A204.1 (cell line): ENCODE results near the gene FGF11.
A peak's percentile ranks its signal among the peaks of the same experiment; 100 is the strongest.

Source experiments
- FAIRE-seq: peaks from 2 replicates; lab custom pipeline; 2012; peaks lifted over from hg19 to GRCh38; lab: Jason Lieb, UNC

FGF11 gene

GRCh38 chr17:7439462-7440112 is at the start of gene FGF11:
Gene FGF11 (plus strand): TSS chr17:7439512. CDS start chr17:7439621, 109 bp downstream.
- FAIRE-seq = no peak

DNA sequence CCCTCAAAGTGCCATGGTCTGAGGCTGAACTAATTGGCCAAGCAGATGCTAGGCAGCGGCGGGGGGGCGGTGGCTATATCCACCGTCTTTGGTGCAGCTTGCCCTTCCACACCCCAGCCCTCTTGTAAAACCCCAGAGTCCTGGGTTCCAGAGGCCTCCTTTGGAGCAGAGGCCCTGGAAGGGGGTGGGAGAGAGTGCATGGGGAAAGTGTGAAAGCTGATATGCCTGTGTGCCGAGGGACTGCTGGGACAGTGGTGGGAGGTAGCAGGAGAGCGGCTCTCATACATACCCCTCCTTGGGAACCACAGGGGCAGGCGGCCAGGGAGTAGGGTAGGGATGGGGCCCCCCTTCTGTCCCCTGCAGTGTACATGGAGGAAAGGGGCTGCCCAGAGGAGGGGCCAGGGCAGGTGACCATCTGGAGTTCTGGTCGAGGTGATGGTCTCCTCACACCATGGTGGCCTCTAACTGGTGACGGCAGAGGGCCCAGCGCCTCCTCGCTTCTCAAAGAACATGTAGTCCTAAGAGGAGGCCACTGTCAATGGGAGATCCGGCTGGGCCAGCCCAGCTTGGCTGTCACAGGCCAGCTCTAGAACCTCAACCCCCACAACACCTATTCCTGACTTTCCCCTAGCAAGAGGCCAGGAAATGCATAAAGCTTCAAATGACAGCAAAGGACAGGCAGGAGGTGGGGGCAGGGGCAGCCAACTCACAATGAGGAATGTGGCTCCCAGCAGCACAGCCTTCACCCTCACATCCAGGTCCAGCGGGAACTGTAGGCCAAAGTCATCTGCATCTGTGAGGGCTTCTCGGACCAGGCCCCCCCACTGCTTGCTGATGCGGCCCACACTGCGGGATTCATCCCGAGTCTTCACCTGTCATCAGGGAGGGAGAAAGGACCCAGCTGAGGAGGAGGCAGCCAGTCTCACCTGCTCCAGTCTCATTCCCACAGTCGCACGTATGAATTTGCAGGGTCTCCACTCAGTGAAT is 49.1 kb upstream of the FGF11 start:
- no peak for FAIRE-seq

- no peak for FAIRE-seq
Observed at GRCh38 chr17:7391307-7391706, 48.0 kb upstream of the FGF11 start.

DNA sequence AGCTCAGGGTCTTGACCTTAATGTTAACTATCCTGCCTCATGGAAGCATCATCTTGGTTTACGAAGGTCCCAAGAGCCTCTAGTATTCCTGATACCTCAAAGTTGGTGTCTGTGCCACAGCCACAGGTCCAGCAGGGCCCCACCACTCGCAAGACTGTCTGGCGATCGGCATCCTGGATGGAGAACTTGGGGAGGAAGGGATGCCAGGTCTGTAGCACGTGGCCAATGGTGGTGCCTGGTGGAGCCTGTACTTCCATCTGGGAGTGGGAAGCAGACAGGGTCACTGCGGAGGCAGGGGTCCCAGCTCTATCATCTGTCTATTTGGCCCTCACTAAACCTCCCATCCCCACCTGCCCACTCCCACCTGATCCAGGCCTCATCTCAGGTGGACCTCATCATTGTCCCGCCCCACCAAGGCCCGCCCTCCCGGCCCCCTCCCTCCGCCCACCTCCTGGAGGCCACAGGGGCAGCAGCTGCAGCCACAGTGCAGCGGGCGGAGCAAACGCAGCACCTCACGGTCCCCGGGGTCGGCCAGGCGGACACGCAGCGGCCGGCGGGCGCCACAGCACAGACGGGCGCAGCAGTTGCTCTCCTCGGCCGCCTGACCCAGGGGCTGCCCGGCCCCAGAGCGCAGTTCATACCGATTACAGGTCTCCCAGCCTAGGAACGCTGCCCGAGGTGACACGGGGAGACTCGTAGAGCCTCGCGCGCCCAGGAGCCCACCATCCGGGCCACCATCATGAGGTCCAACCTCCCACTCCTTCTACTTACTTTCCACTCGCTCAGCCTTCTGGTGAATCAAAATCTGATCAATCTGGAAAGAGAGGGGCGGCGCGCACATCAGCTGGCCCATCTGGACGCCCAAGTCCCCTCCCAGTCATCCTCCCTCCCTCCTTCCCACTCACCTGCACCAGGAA is 46.4 kb upstream of the FGF11 start:
- FAIRE-seq = no peak

- no peak for FAIRE-seq
Observed at GRCh38 chr17:7393613-7394451, 45.5 kb upstream of the FGF11 start.

DNA sequence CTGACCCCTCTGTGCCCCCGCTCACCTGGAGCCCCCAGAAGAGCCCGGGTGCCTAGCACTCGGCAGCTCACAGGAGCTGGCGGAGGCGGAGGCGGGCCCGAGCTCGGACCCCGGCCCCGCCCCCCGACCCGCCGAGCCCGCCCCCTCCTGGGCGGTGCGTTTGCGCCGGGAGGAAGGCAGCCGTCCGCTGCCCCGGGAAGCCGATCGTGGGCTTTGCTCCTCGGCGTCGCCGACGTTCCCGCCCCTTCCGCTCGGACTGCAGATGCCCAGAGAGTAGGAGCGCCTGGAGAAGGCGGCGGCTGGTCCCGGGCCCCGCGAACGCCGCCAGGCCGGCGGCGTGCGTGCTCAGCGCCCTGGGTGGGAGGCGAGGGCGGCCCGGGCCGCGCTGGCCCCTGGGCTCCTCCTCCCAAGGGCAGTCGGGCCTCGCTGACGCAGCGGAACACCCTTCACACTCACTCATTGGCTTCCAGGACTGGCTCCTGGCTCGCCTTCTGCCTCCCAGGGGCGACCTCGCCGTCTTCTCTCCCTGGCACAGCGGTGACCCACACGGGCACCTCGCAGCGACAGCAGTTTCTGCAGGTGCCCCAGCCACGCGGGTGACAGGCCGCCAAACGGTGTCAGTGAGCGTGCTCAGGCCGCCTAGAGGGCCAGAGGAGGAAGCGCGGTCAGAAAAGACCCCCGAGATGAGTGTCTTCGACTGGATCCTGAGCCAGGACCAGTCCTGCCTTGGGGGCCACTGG is 44.7 kb upstream of the FGF11 start, which contains the start of gene PLSCR3:
TSS of gene PLSCR3 (minus strand) at position 74 of the 740 bp plus-strand sequence. CDS start 415 bp downstream, outside the sequence.
- no peak for FAIRE-seq

- FAIRE-seq = no peak
Observed at GRCh38 chr17:7396147-7396546, 43.2 kb upstream of the FGF11 start.

- no peak for FAIRE-seq
Observed at GRCh38 chr17:7398612-7399011, 40.7 kb upstream of the FGF11 start.

GRCh38 chr17:7403043-7403726 is 36.1 kb upstream of the FGF11 start:
- no peak for FAIRE-seq

- no peak for FAIRE-seq
Observed at GRCh38 chr17:7403727-7403976, 35.7 kb upstream of the FGF11 start.

DNA sequence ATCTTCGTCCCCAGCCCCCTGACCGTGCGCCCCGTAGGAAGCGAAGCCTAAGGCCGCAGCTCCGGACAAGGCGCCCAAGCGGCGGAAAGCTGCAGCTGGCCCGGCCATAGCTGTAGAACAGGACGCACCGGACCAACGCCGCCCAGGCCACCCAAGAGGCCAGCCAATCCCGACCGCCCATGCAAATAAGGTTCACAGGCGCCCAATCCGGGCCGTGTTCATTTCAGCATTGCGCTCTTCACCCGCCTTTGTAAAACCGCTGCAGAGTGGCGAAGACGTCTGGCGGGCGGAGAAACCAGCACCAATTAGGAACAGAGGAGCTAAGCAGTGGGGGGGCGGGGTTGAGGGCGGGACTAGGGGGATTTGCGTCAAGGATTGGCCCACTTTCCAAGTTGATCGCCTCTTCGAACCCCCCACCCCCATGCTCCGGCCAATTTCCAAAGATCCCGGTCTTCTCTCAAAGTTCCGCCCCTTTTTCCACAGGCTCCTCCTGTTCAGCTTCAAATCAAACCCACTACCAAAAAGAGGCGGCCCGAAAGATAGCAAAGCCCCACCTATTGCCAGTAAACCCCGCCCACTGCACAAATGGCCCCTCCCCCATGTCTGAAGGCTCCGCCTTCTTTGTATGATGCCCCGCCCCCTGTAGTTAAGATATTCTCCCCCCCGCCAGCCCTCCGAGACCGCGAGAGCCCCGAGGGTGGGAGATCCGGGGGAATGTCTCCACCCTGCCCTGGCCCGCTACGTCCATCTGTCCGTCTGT is 35.2 kb upstream of the FGF11 start, which contains the start of gene TMEM256:
TSS of gene TMEM256 (minus strand) at position 121 of the 760 bp plus-strand sequence. CDS start at position 108, 13 bp downstream.
- FAIRE-seq = peak; percentile 99

GRCh38 chr17:7404737-7405349 is 34.5 kb upstream of the FGF11 start:
- FAIRE-seq = no peak

DNA sequence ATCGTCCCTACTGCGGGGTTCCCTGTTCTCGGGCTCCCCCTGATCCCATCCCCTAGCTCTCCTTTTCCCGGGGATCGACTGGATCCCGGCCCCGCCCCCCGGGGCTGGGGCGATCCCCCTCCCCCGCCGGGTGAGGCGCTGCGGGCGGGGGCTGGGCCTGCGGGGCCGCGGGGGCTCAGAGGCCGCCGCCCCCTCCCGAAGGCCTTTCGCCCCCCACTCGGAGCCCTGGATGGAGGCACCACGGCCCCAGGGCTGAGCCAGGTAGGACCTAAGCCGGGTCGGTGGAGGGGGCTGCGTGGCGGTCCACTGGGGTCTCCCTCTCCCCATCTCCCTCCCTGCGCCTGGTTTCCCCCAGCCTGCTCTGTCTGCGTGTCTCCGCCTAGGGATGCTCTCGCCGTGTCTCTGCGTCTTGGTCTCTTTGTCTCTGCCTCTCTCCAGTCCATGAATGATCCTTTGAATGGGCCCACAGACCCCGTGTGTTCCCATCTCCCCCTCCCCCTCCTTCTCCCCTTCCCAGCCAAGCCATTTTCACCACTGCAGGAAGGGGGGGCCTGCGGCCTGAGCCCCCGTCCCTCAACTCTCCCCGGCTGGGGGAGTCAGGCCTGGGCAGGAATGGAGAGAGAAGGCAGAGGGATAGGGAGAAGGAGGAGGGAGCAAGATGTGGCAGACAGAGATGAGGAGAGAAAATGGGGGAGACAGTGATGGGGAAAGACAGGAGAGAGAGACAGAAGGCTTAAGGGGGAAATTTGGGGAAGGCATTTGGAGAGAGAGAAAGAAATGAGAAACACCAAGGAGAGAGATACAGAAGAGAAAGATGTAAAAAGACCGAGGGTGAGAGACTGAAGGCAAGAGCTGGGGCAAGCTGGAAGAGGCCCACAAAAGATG is 33.7 kb upstream of the FGF11 start:
- FAIRE-seq = no peak

DNA sequence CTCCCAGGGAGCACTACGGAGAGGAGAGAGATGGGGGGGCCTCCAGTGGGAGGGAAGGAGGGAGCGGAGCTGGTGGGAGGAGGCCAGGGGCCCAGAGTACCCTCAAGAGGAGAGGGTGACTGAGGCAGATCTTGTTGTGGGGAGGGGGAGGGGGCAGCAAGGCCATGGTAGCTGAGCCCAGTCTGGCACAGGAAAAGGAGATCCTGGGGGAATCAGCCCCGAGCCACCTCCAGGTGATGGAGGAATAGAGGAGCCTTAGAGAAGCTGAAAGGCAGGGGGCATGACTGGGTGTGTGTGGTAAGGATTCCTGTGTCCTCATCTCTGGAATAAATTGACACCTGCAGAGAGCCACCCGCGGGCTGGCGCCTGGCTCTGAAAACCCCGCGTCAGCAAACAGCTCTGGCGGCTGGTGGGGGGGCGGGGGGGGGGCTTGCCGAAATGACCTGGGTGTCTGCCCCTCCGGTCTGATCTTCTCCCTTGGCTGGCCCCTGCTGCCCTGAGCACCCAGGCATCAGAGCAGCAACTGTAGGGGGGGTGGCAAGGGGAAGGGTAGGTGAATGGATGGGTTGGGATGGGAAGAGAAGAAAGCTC is 33.0 kb upstream of the FGF11 start:
- FAIRE-seq = no peak

- FAIRE-seq = no peak
Observed at GRCh38 chr17:7407082-7407481, 32.2 kb upstream of the FGF11 start.

DNA sequence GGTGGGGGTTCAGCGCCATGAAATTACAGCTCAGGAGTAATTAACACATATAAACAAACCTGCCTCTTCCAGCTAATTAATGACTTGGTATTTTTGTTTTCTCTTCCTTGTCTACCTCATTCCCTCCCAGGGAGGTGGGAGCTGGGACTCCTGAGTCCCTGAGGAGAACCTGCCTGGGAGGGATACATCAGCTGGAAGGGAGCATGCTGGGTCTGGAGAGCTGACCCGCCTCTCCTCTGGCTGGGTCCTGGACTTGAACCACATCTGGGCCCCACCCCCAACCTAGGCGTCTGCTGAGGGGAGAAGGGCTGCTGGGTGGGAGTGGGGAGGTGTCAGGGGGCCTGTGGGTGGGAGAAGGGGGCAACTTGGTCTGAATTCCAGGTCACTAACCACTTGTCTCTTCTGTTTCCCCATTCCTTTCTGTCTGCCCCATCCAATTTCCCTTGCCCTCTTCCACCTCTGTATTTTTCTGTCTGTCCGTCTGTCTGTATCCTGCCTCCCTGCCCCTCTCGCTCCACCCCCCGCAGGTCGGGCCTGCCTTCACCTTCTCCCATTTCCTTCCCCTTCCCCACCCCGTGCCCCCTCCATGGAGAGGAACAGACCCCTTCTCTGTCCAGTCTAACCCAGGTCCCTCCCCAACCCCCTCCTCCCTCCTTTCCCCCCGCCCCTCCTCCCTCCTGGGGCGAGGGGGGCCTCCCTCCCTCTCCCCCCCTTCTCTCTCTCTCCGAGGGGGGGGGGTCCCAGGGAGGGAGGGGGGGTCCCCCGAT is 31.6 kb upstream of the FGF11 start, which contains the start of gene NLGN2:
TSS of gene NLGN2 (plus strand) at position 361 of the 767 bp plus-strand sequence. CDS start 411 bp downstream, outside the sequence.
- FAIRE-seq = no peak
